GM12878 (cell line): Measurements from ENCODE around the gene FLOT1. TPM values are rescaled to one million over a fixed set of nuclear protein-coding genes. Genes with fewer than 3 reads are reported as not detected.

Source experiments
- ATAC-seq: fragments of 200-7000 bp; cut with Tn5 transposase; 3 replicates; pipeline ENCODE4 v1.9.1; 2020; ENCODE audit warnings: mild to moderate bottlenecking, moderate library complexity
- BruUV-seq: library from RNA; stranded (reverse); fragments of 400-500 nt; replicated peaks from 2 replicates; lab custom pipeline; 2021; lab: Mats Ljungman, UMichigan
- CTCF ChIA-PET: fragments of 300-600 bp; sonication (Branson Sonifier 250); formaldehyde crosslinking; extraction: SDS; loops from one replicate; lab custom pipeline; 2021; ENCODE audit warnings: inconsistent platforms; lab: Yijun Ruan, JAX
- POLR2A ChIA-PET: fragments of 350-600 bp; formaldehyde crosslinking; extraction: SDS; loops from one replicate; lab custom pipeline; 2021; ENCODE audit warnings: inconsistent platforms; lab: Charles Lee
- RAD21 ChIA-PET: fragments of 300-600 bp; sonication (Branson Sonifier 250); formaldehyde crosslinking; loops from one replicate; lab custom pipeline; 2023; ENCODE audit warnings: antibody characterized with exemption; ENCODE audit not compliant: unreplicated experiment; lab: Charles Lee
- SMC1A ChIA-PET: fragments of 300-600 bp; sonication (Branson Sonifier 250); formaldehyde crosslinking; loops from one replicate; lab custom pipeline; 2023; ENCODE audit not compliant: unreplicated experiment, uncharacterized antibody; lab: Charles Lee
- DNase-seq: peaks from one replicate; pipeline ENCODE4 v3.0.0-alpha.2; 2011; ENCODE audit warnings: low read depth, low spot score
- FAIRE-seq: peaks from 3 replicates; lab custom pipeline; 2011; peaks lifted over from hg19 to GRCh38; lab: Jason Lieb, UNC
- H2AFZ ChIP-seq: 2 replicates; pipeline ENCODE4 v1.6.0; 2011; ENCODE audit warnings: low read depth, low read length, control low read depth; ENCODE audit not compliant: control insufficient read depth
- H3K27ac ChIP-seq: 2 replicates; pipeline ENCODE4 v1.5.1; 2011; ENCODE audit warnings: control low read depth; ENCODE audit not compliant: control insufficient read depth, insufficient read depth
- H3K27me3 ChIP-seq, 2 experiments: replicated peaks in 1 of 2; 2 replicates each; pipeline versions ENCODE4 v1.6.0 to v1.6.1; 2011; ENCODE audit warnings: low read length in 1 of 2; ENCODE audit not compliant: control insufficient read depth in 2 of 2, insufficient read depth in 2 of 2
- H3K36me3 ChIP-seq, 2 experiments: 2 replicates each; pipeline ENCODE4 v1.5.1; 2011; ENCODE audit warnings: low read length in 1 of 2; ENCODE audit not compliant: control insufficient read depth in 2 of 2, insufficient read depth in 2 of 2
- H3K4me1 ChIP-seq: 2 replicates; pipeline ENCODE4 v1.6.1; 2011; ENCODE audit warnings: mild to moderate bottlenecking, low read length, moderate library complexity, mixed read lengths; ENCODE audit not compliant: control insufficient read depth, insufficient read depth
- H3K4me2 ChIP-seq: 2 replicates; pipeline ENCODE4 v1.6.0; 2011; ENCODE audit warnings: control low read depth; ENCODE audit not compliant: control insufficient read depth, insufficient read depth
- H3K4me3 ChIP-seq: fragments of 200-600 bp; sonication (generic); 2 replicates; pipeline ENCODE4 v1.5.1; 2016
- H3K79me2 ChIP-seq: 2 replicates; pipeline ENCODE4 v1.6.0; 2011; ENCODE audit warnings: low read length; ENCODE audit not compliant: control insufficient read depth, insufficient read depth
- H3K9ac ChIP-seq: 2 replicates; pipeline ENCODE4 v1.8.0; 2011; ENCODE audit warnings: low read length, control low read depth, mixed read lengths; ENCODE audit not compliant: control insufficient read depth, insufficient read depth
- H3K9me3 ChIP-seq: replicated peaks from 3 replicates; pipeline ENCODE4 v1.5.1; 2011; ENCODE audit warnings: mild to moderate bottlenecking, low read length; ENCODE audit not compliant: control insufficient read depth, insufficient read depth
- H4K20me1 ChIP-seq: 2 replicates; pipeline ENCODE4 v1.6.0; 2011; ENCODE audit not compliant: control insufficient read depth, insufficient read depth
- CEBPB ChIP-seq, 2 experiments: fragments of 150-350 bp in 1 of 2; IDR thresholded peaks; 2 replicates each; pipeline ENCODE4 v1.6.1; 2012 to 2014; ENCODE audit warnings: low read depth in 2 of 2, low read length in 2 of 2, borderline replicate concordance in 1 of 2, inconsistent platforms in 1 of 2
- ESRRA ChIP-seq: IDR thresholded peaks from 2 replicates; pipeline ENCODE4 v1.6.1; 2012; ENCODE audit warnings: mild to moderate bottlenecking, low read length, improper control_type of control experiment
- NR2F1 ChIP-seq: fragments of 450-650 bp; conservative IDR thresholded peaks from 2 replicates; pipeline ENCODE4 v1.6.1; 2017; ENCODE audit warnings: mild to moderate bottlenecking
- POLR2A ChIP-seq: IDR thresholded peaks from 2 replicates; pipeline ENCODE4 v1.6.1; 2011; ENCODE audit warnings: low read depth, mild to moderate bottlenecking, low read length
- POLR2AphosphoS5 ChIP-seq: IDR thresholded peaks from 2 replicates; pipeline ENCODE4 v1.6.1; 2011; ENCODE audit warnings: mild to moderate bottlenecking, low read length, inconsistent platforms
- SMARCA5 ChIP-seq: fragments of 450-650 bp; IDR thresholded peaks from 2 replicates; pipeline ENCODE4 v1.6.1; 2017; ENCODE audit warnings: mild to moderate bottlenecking
- WGBS: methylation state at CpG from one replicate; pipeline ENCODE4 v1.1.6; 2016; ENCODE audit warnings: low lambda C conversion rate; ENCODE audit not compliant: insufficient replicate concordance, insufficient coverage; ENCODE audit errors: missing lambda C conversion rate; 5-methylcytosine and 5-hydroxymethylcytosine counted together
- in situ Hi-C: fragments of 300-500 bp; cut with MboI; formaldehyde crosslinking; loops from 9 replicates; pipeline ENCODE4 v1.14.3; 2018; ENCODE audit warnings: mixed read lengths
- intact Hi-C: fragments of 100-400 bp; cut with micrococcal nuclease; formaldehyde crosslinking; loops from one replicate; pipeline ENCODE4 v1.14.2; 2022; ENCODE audit not compliant: unreplicated experiment
- polyA plus RNA-seq, 11 experiments: library from polyadenylated mRNA; depleted of rRNA in 4 of 11; unstranded in 6 of 11; stranded (reverse) in 5 of 11; fragments of >200 nt; fragmentation: Nextera tagmentation in 4 of 11; fragmentation: Illumina TruSeq in 1 of 11; extraction: Ambion mirVana in 4 of 11; extraction: Trizol in 1 of 11; gene quantifications; 1 replicate in 1 of 11; 2 replicates in 10 of 11; pipeline versions ENCODE4 v1.2.1 to v1.2.3, GENCODE V29; 2011 to 2016; ENCODE audit warnings: inconsistent platforms in 2 of 11, missing spikeins in 2 of 11, low read depth in 1 of 11
- total RNA-seq, 4 experiments: library from RNA; depleted of rRNA in 3 of 4; stranded (reverse); fragments of >200 nt in 3 of 4; fragmentation: Illumina TruSeq in 1 of 4; extraction: Trizol in 1 of 4; gene quantifications; 2 replicates each; pipeline versions ENCODE4 v1.2.1 to v1.2.3, GENCODE V29; 2013 to 2021
- TF ChIP-seq, protein P1 (sequence below): IDR thresholded peaks from 2 replicates; pipeline ENCODE4 v1.6.1; 2012; ENCODE audit warnings: mild to moderate bottlenecking, low read depth, low read length
- TF ChIP-seq, protein P2 (sequence below), 3 experiments: IDR thresholded peaks in 2 of 3; conservative IDR thresholded peaks in 1 of 3; 2 replicates each; pipeline ENCODE4 v1.5.1; 2011; ENCODE audit warnings: low read depth in 3 of 3, low read length in 3 of 3, mild to moderate bottlenecking in 3 of 3, control low read depth in 2 of 3, moderate library complexity in 2 of 3, inconsistent platforms in 1 of 3, mixed read lengths in 1 of 3; ENCODE audit not compliant: control insufficient read depth in 2 of 3, insufficient read depth in 1 of 3; ENCODE audit errors: extremely low read depth in 1 of 3
- TF ChIP-seq, protein P3 (sequence below): fragments of 450-650 bp; IDR thresholded peaks from 2 replicates; pipeline ENCODE4 v1.6.1; 2016; ENCODE audit warnings: mild to moderate bottlenecking

FLOT1 gene
- total and polyA plus RNA-seq, 10 of the 15 experiments (the other 5 are each of a cell fraction or from before 2014, with no cell fraction given): 12.3 to 153 (median 112) TPM

DNA sequence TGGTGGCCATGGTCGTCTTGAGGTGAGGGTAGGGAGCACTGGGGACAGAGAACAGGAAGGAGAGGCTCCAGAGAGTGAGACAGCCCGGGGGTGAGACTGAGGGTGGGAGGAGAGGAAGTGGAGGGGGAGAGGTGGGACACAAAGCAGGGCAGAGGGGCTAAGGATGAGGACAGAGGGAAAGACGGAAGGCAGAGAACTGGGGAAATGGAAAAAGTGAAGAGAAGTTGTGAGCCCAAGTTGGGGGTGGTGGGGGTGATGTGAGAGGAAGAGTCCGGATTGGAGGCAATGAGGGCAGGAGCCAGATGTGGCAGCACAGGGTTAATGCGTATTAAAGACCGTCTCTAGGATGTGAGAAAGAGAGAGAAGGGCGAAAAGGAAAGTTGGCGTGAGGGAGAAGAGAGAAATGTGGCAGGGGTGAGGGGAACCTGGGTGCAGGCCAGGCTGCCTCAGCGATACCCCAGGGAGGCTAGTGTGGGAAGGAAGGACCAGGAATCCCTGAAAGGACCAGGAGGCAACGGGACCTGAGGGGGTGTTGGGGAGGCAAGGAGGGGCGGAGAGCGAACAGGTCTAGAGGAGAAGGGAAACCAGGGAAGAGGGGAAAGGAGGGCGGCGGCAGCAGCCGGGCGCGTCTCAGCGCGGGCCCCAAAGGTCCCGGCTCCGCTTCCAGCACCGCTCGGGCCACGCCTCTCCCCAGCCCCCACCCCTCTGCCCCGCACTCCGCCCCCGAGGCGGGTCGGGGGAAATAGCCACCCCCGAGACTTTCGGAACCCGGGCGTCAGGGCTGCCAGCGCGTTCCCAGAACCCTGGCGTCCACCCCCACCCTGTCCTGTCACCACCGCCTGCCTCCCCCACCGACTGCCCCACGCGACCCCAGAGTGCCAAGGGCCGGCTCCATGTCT lies 56.2 kb downstream of the FLOT1 start, which contains the start of gene PPP1R18 (continued):
- TF ChIP-seq, protein P1, sequence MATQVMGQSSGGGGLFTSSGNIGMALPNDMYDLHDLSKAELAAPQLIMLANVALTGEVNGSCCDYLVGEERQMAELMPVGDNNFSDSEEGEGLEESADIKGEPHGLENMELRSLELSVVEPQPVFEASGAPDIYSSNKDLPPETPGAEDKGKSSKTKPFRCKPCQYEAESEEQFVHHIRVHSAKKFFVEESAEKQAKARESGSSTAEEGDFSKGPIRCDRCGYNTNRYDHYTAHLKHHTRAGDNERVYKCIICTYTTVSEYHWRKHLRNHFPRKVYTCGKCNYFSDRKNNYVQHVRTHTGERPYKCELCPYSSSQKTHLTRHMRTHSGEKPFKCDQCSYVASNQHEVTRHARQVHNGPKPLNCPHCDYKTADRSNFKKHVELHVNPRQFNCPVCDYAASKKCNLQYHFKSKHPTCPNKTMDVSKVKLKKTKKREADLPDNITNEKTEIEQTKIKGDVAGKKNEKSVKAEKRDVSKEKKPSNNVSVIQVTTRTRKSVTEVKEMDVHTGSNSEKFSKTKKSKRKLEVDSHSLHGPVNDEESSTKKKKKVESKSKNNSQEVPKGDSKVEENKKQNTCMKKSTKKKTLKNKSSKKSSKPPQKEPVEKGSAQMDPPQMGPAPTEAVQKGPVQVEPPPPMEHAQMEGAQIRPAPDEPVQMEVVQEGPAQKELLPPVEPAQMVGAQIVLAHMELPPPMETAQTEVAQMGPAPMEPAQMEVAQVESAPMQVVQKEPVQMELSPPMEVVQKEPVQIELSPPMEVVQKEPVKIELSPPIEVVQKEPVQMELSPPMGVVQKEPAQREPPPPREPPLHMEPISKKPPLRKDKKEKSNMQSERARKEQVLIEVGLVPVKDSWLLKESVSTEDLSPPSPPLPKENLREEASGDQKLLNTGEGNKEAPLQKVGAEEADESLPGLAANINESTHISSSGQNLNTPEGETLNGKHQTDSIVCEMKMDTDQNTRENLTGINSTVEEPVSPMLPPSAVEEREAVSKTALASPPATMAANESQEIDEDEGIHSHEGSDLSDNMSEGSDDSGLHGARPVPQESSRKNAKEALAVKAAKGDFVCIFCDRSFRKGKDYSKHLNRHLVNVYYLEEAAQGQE: no peak
- TF ChIP-seq POLR2AphosphoS5: peak; percentile 69; the same call in 1 of the 2 replicates

DNA sequence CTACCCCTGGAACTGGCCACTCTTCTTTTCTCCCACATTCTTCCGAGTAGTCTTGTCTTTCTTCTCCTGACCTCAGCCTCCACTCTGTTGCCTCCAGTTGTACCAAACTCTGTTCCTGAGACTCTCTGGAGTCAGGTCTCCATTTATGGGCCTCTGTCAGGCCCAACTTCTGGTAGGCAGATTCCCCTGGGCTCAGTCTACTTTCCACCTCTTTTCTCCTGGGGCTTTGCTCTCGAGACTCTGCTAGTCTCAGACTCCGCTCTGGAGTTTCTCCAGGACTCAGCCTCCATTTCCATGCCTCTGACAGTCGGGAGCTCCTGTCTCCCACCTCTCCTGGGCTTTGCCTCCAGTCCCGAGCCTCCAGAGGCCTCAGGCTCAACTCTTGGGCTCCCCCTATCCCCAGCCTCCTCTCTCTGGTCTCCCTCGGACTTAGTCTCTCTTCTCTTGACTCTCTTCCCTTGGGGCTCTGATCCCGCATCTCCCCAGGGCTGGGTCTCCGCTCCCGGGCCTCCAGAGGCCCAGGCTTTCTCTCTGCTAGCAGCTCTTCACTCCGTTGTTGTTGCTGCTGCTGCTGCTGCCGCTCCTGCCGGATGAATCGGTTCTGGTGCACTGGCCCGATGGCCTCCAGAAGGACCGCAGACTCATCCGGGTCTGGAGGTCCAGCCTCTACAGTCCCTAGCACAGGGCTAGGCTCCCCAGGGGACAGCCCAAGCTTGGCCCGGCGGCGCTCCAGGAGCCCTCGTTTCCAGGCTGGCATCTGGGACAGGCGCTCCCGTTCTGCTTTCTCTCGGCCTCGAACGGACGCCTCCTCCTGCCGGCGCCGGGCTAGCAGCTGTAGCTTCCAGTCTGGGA lies 57.1 kb downstream of the FLOT1 start:
- FAIRE-seq (no peak), ATAC-seq (no peak), DNase-seq (no peak)
- Histone ChIP-seq H3K79me2 (peaks cover 100% of the 10 kb centered on the region), H3K27me3 (no peaks in the 10 kb centered on the region), H3K4me1 (peaks cover 15% of the 10 kb centered on the region), H3K4me2 (peak overlapping the region; percentile 70), H3K36me3 (peaks cover 0 to 3% of the 10 kb centered on the region in 2 experiments; a peak in 2 of 4 replicates), H3K4me3 (peak overlapping the region; percentile 100), H3K9ac (peak overlapping the region; percentile 94), H3K27ac (peak overlapping the region; percentile 96), H3K9me3 (no peaks in the 10 kb centered on the region), H2AFZ (no peak overlapping the region), H4K20me1 (no peaks in the 10 kb centered on the region)
- BruUV-seq: TSS peak; percentile 59
- 0% methylated on average over 29 of the region's 29 CpGs for WGBS
- TF ChIP-seq ESRRA: no peak
- TF ChIP-seq SMARCA5: peak; percentile 49
- 0 out of 2 replicates have a peak, but pooled peaks have one; percentile 37 for TF ChIP-seq POLR2A
- TF ChIP-seq, protein P2, sequence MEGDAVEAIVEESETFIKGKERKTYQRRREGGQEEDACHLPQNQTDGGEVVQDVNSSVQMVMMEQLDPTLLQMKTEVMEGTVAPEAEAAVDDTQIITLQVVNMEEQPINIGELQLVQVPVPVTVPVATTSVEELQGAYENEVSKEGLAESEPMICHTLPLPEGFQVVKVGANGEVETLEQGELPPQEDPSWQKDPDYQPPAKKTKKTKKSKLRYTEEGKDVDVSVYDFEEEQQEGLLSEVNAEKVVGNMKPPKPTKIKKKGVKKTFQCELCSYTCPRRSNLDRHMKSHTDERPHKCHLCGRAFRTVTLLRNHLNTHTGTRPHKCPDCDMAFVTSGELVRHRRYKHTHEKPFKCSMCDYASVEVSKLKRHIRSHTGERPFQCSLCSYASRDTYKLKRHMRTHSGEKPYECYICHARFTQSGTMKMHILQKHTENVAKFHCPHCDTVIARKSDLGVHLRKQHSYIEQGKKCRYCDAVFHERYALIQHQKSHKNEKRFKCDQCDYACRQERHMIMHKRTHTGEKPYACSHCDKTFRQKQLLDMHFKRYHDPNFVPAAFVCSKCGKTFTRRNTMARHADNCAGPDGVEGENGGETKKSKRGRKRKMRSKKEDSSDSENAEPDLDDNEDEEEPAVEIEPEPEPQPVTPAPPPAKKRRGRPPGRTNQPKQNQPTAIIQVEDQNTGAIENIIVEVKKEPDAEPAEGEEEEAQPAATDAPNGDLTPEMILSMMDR (IDR thresholded peaks at IDR 0.05 in 2 of 3, conservative IDR thresholded peaks at IDR 0.05 in 1 of 3; ENCODE audit: control insufficient read depth in 2 of 3, extremely low read depth in 1 of 3, insufficient read depth in 1 of 3, low read depth in 3 of 3, low read length in 3 of 3): peak; percentile 35 to 46 (median 36); a peak in 4 of 6 replicates
- 0 out of 2 replicates have a peak, but pooled peaks have one; percentile 8 for TF ChIP-seq NR2F1
- TF ChIP-seq, protein P3, sequence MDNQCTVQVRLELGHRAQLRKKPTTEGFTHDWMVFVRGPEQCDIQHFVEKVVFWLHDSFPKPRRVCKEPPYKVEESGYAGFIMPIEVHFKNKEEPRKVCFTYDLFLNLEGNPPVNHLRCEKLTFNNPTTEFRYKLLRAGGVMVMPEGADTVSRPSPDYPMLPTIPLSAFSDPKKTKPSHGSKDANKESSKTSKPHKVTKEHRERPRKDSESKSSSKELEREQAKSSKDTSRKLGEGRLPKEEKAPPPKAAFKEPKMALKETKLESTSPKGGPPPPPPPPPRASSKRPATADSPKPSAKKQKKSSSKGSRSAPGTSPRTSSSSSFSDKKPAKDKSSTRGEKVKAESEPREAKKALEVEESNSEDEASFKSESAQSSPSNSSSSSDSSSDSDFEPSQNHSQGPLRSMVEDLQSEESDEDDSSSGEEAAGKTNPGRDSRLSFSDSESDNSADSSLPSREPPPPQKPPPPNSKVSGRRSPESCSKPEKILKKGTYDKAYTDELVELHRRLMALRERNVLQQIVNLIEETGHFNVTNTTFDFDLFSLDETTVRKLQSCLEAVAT: 0 out of 2 replicates have a peak, but pooled peaks have one; percentile 52
- no peak for TF ChIP-seq CEBPB (IDR thresholded peaks at IDR 0.05; ENCODE audit: borderline replicate concordance in 1 of 2, low read depth in 2 of 2, low read length in 2 of 2)
- intact Hi-C loops (loop anchor here (2.0 kb wide), 1 partner anchor 73 kb away; no protein-coding TSS in a partner anchor), in situ Hi-C loops (no loop called here)
- SMC1A ChIA-PET: interaction anchor here (1.0 to 11.3 kb wide), 4 partner anchors 39 to 70 kb away, joined by 3 to 265 read pairs (median 4); partner anchors contain the start of genes MDC1 and TUBB
- POLR2A ChIA-PET: interaction anchor here (0.7 to 9.5 kb wide), 4 partner anchors 35 to 229 kb away, joined by 3 to 200 read pairs (median 4); partner anchors contain the start of genes MDC1, TUBB and VARS2
- RAD21 ChIA-PET: interaction anchor here (1.6 to 14.2 kb wide), 3 partner anchors 35 to 74 kb away, joined by 3 to 232 read pairs (median 209); partner anchors contain the start of genes MDC1 and TUBB
- CTCF ChIA-PET: interaction anchor here (0.7 to 9.5 kb wide), 6 partner anchors 9 to 198 kb away, joined by 3 to 487 read pairs (median 4); partner anchors contain the start of genes DHX16, MDC1 and TUBB
